HepG2 (cell line): Measurements from ENCODE around the gene HTR1D. TPM values are rescaled to one million over a fixed set of nuclear protein-coding genes. Genes with fewer than 3 reads are reported as not detected.

ENCODE experiments used
- ATAC-seq: fragments of 200-7000 bp; cut with Tn5 transposase; 3 replicates; pipeline ENCODE4 v1.9.1; 2020; ENCODE audit warnings: mild to moderate bottlenecking, moderate library complexity
- BruUV-seq: library from RNA; stranded (reverse); fragments of 400-500 nt; replicated peaks from 2 replicates; lab custom pipeline; 2021; lab: Mats Ljungman, UMichigan
- CTCF ChIA-PET: fragments of 300-600 bp; formaldehyde crosslinking; extraction: SDS; loops from one replicate; lab custom pipeline; 2021; ENCODE audit warnings: low total read pairs, inconsistent platforms, low intra/inter-chr PET ratio; lab: Yijun Ruan, JAX
- POLR2A ChIA-PET: fragments of 350-600 bp; sonication (Branson Sonifier 250); formaldehyde crosslinking; loops from one replicate; lab custom pipeline; 2020; ENCODE audit warnings: antibody characterized with exemption, inconsistent platforms; lab: Yijun Ruan, JAX
- DNase-seq: peaks from one replicate; pipeline ENCODE4 v3.0.0-alpha.2; 2015; ENCODE audit warnings: low spot score
- FAIRE-seq: peaks from 3 replicates; lab custom pipeline; 2011; peaks lifted over from hg19 to GRCh38; lab: Jason Lieb, UNC
- H2AFZ ChIP-seq: one replicate; pipeline ENCODE4 v1.6.1; 2011; ENCODE audit warnings: low read length, inconsistent platforms
- H3K27ac ChIP-seq: fragments of 300-600 bp; 3 replicates; pipeline ENCODE4 v1.8.0; 2011; ENCODE audit warnings: mixed run types, mild to moderate bottlenecking, mixed read lengths, low read length, inconsistent platforms; ENCODE audit not compliant: insufficient read depth; ENCODE audit errors: extremely low read length
- H3K27me3 ChIP-seq, 2 experiments: fragments of 200-600 bp in 1 of 2; 2 replicates in 1 of 2; 3 replicates in 1 of 2; pipeline versions ENCODE4 v1.6.0 to v1.8.0; 2011; ENCODE audit warnings: low read length in 2 of 2, mild to moderate bottlenecking in 2 of 2, moderate library complexity in 2 of 2, inconsistent platforms in 1 of 2; ENCODE audit not compliant: insufficient read depth in 2 of 2, control insufficient read depth in 1 of 2
- H3K36me3 ChIP-seq, 2 experiments: fragments of 200-600 bp in 1 of 2; replicated peaks in 1 of 2; 2 replicates in 1 of 2; 3 replicates in 1 of 2; pipeline versions ENCODE4 v1.5.1 to v1.8.0; 2011; ENCODE audit warnings: low read length in 2 of 2, inconsistent platforms in 1 of 2; ENCODE audit not compliant: insufficient read depth in 2 of 2, control insufficient read depth in 1 of 2
- H3K4me1 ChIP-seq: 2 replicates; pipeline ENCODE4 v1.5.1; 2012; ENCODE audit warnings: low read length, inconsistent platforms; ENCODE audit not compliant: insufficient read depth
- H3K4me2 ChIP-seq: 2 replicates; pipeline ENCODE4 v1.6.0; 2011; ENCODE audit warnings: low read depth, low read length, inconsistent platforms
- H3K4me3 ChIP-seq, 3 experiments: fragments of 200-600 bp in 1 of 3; sonication (generic), shearing (Covaris generic) in 1 of 3; replicated peaks in 1 of 3; 2 replicates each; pipeline ENCODE4 v1.5.1; 2011 to 2016; ENCODE audit warnings: low read length in 3 of 3, inconsistent platforms in 2 of 3, low read depth in 2 of 3, mild to moderate bottlenecking in 2 of 3, control low read depth in 1 of 3, mixed read lengths in 1 of 3; ENCODE audit not compliant: insufficient read depth in 1 of 3
- H3K79me2 ChIP-seq: one replicate; pipeline ENCODE4 v1.6.1; 2011; ENCODE audit warnings: low read length, inconsistent platforms; ENCODE audit not compliant: insufficient read depth
- H3K9ac ChIP-seq: 2 replicates; pipeline ENCODE4 v1.6.0; 2011; ENCODE audit warnings: mild to moderate bottlenecking, low read depth, low read length, inconsistent platforms; ENCODE audit not compliant: insufficient read depth
- H3K9me3 ChIP-seq: 2 replicates; pipeline ENCODE4 v1.5.1; 2012; ENCODE audit warnings: mild to moderate bottlenecking, low read length
- H4K20me1 ChIP-seq: 2 replicates; pipeline ENCODE4 v1.6.0; 2011; ENCODE audit warnings: inconsistent platforms, mild to moderate bottlenecking, low read length, moderate library complexity; ENCODE audit not compliant: insufficient read depth
- CC2D1A ChIP-seq: sonication (generic); formaldehyde crosslinking; IDR thresholded peaks from 2 replicates; pipeline ENCODE4 v1.8.1; 2023; ENCODE audit warnings: mild to moderate bottlenecking, missing genetic modification reagents
- EHMT2 ChIP-seq: fragments of 200-600 bp; sonication (generic); IDR thresholded peaks from 2 replicates; pipeline ENCODE4 v1.7.0; 2017; ENCODE audit warnings: antibody characterized with exemption, low read depth, low read length, borderline replicate concordance
- NFYB ChIP-seq: sonication (generic); formaldehyde crosslinking; IDR thresholded peaks from 2 replicates; pipeline ENCODE4 v1.4.0; 2020; ENCODE audit warnings: missing genetic modification reagents
- NFYC ChIP-seq: IDR thresholded peaks from 2 replicates; pipeline ENCODE4 v1.6.1; 2016; ENCODE audit warnings: missing genetic modification reagents, missing compliant biosample characterization
- ZFP36L1 ChIP-seq: sonication (generic); formaldehyde crosslinking; IDR thresholded peaks from 2 replicates; pipeline ENCODE4 v1.8.0; 2022; ENCODE audit warnings: mild to moderate bottlenecking, missing genetic modification reagents, moderate library complexity
- ZNF282 ChIP-seq: fragments of 450-650 bp; IDR thresholded peaks from 2 replicates; pipeline ENCODE4 v1.6.1; 2018; ENCODE audit not compliant: partially characterized antibody
- WGBS: methylation state at CpG from one replicate; pipeline ENCODE4 v1.1.6; 2017; ENCODE audit warnings: low lambda C conversion rate; 5-methylcytosine and 5-hydroxymethylcytosine counted together
- in situ Hi-C: cut with HindIII; loops from 2 replicates; pipeline ENCODE4 v1.10.0; 2017; ENCODE audit warnings: low pct_unique_long_range_greater_than_20kb; ENCODE audit not compliant: extremely low pct_ligation_motif_present
- intact Hi-C: fragments of 100-400 bp; cut with micrococcal nuclease; formaldehyde crosslinking; loops from one replicate; pipeline ENCODE4 v1.10.0; 2022; ENCODE audit not compliant: unreplicated experiment
- polyA plus RNA-seq, 8 experiments: library from polyadenylated mRNA; depleted of rRNA in 3 of 8; stranded (reverse) in 7 of 8; unstranded in 1 of 8; fragments of >200 nt; fragmentation: Illumina TruSeq in 4 of 8; extraction: Trizol in 4 of 8; gene quantifications; 2 replicates each; pipeline versions ENCODE4 v1.2.1 to v1.2.3, GENCODE V29; 2011 to 2016; ENCODE audit warnings: low read depth in 4 of 8, missing spikeins in 1 of 8, mixed read lengths in 1 of 8; ENCODE audit not compliant: insufficient read depth in 1 of 8
- total RNA-seq, 5 experiments: library from RNA; depleted of rRNA; stranded (reverse); fragments of >200 nt; fragmentation: Illumina TruSeq; extraction: Trizol; gene quantifications; 2 replicates each; pipeline ENCODE4 v1.2.3, GENCODE V29; 2016; ENCODE audit warnings: low read depth in 1 of 5
- TF ChIP-seq, protein P1 (sequence below), 2 experiments: sonication (generic) in 1 of 2; formaldehyde crosslinking in 1 of 2; IDR thresholded peaks; 2 replicates each; pipeline versions ENCODE4 v1.5.1 to v1.6.1; 2011 to 2020; ENCODE audit warnings: borderline replicate concordance in 1 of 2, low read depth in 1 of 2, low read length in 1 of 2, mild to moderate bottlenecking in 1 of 2, missing genetic modification reagents in 1 of 2, moderate library complexity in 1 of 2
- TF ChIP-seq, protein P2 (sequence below): sonication (generic); formaldehyde crosslinking; IDR thresholded peaks from 2 replicates; pipeline ENCODE4 v1.4.0; 2020; ENCODE audit warnings: missing genetic modification reagents

HTR1D gene
- total and polyA plus RNA-seq, 2 of the 13 experiments (the other 11 are each of a cell fraction or from before 2014, with no cell fraction given): 0.04 to 0.07 TPM

DNA sequence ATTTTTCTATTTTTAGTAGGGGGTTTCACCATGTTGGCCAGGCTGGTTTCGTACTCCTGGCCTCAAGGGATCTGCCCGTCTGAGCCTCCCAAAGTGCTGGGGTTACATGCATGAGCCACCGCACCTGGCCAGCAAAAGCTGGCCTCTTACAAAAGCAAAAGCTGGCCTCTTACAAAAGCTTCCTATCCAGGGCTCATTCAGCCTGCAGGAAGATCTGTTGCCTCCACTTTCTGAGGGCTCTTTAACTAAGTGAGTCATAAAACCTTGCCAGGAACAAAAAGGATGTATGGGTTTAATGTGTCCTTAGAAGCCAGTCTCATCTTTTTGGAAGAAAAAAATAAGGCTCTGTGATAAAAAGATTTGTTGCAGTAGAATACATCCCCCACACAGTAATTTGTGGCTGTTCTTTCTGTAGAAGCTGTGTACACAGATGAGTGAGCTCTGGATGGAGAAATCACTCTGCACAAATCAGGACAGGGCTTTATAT, 15.0 kb downstream of the HTR1D start:
- FAIRE-seq: no peak
- H3K4me2 ChIP-seq: no peak overlapping the region
- H3K4me1 ChIP-seq: 0 out of 2 replicates have a peak, but pooled peaks cover under 1% of the 10 kb centered on the region
- no peaks in the 10 kb centered on the region for H3K9me3 ChIP-seq
- CTCF ChIA-PET: no interaction called here
- DNase-seq: no peak
- in situ Hi-C loops: no loop called here
- 74% methylated on average over 3 of the region's 3 CpGs for WGBS
- no peaks in the 10 kb centered on the region for H4K20me1 ChIP-seq
- no TSS peak for BruUV-seq
- TF ChIP-seq ZNF282: no peak
- TF ChIP-seq ZFP36L1 (CRISPR knock-in tag): no peak
- TF ChIP-seq, all 625 proteins: peak for 0
- Histone ChIP-seq H3K79me2 (no peaks in the 10 kb centered on the region), H3K9ac (no peak overlapping the region), H3K27me3 (peaks cover 0 to 1% of the 10 kb centered on the region in 2 experiments; a peak in 2 of 5 replicates), H2AFZ (no peak overlapping the region), H3K27ac (no peak overlapping the region), H3K4me3 (no peak overlapping the region), H3K36me3 (no peaks in the 10 kb centered on the region)
- intact Hi-C loops: no loop called here
- POLR2A ChIA-PET: no interaction called here
- ATAC-seq: no peak

GRCh38 chr1:23200883-23201282, 16.4 kb downstream of the HTR1D start:
- BruUV-seq: no TSS peak
- no peaks in the 10 kb centered on the region for H3K36me3 ChIP-seq
- intact Hi-C loops (no loop called here), in situ Hi-C loops (no loop called here)
- H3K9me3 ChIP-seq: no peaks in the 10 kb centered on the region
- H2AFZ ChIP-seq: no peak overlapping the region
- no peaks in the 10 kb centered on the region for H3K4me1 ChIP-seq
- CTCF ChIA-PET: no interaction called here
- FAIRE-seq: no peak
- DNase-seq: no peak
- H3K27me3 ChIP-seq: no peaks in the 10 kb centered on the region; a peak in 1 of 5 replicates
- peak; percentile 33; the same call in 1 of the 2 replicates for TF ChIP-seq NFYB (CRISPR knock-in tag)
- TF ChIP-seq, protein P1, sequence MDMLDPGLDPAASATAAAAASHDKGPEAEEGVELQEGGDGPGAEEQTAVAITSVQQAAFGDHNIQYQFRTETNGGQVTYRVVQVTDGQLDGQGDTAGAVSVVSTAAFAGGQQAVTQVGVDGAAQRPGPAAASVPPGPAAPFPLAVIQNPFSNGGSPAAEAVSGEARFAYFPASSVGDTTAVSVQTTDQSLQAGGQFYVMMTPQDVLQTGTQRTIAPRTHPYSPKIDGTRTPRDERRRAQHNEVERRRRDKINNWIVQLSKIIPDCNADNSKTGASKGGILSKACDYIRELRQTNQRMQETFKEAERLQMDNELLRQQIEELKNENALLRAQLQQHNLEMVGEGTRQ (IDR thresholded peaks at IDR 0.05; ENCODE audit: low read depth, low read length): no peak
- TF ChIP-seq, protein P1 (CRISPR knock-in tag; IDR thresholded peaks at IDR 0.05; ENCODE audit: borderline replicate concordance): peak; percentile 34; the same call in 1 of the 2 replicates
- TF ChIP-seq NFYC (CRISPR knock-in tag): 0 out of 2 replicates have a peak, but pooled peaks have one; percentile 26
- TF ChIP-seq, protein P2, sequence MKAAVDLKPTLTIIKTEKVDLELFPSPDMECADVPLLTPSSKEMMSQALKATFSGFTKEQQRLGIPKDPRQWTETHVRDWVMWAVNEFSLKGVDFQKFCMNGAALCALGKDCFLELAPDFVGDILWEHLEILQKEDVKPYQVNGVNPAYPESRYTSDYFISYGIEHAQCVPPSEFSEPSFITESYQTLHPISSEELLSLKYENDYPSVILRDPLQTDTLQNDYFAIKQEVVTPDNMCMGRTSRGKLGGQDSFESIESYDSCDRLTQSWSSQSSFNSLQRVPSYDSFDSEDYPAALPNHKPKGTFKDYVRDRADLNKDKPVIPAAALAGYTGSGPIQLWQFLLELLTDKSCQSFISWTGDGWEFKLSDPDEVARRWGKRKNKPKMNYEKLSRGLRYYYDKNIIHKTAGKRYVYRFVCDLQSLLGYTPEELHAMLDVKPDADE (CRISPR knock-in tag): no peak
- no peak for TF ChIP-seq EHMT2
- TF ChIP-seq CC2D1A: no peak
- TF ChIP-seq, all 625 proteins: peak for 3
- no peak overlapping the region for H3K9ac ChIP-seq
- no peaks in the 10 kb centered on the region for H3K79me2 ChIP-seq
- no peaks in the 10 kb centered on the region for H4K20me1 ChIP-seq
- no peak overlapping the region for H3K27ac ChIP-seq
- WGBS: 71% methylated on average over 1 of the region's 1 CpG
- POLR2A ChIA-PET: no interaction called here
- no peak for ATAC-seq
- no peak overlapping the region for H3K4me2 ChIP-seq
- no peak overlapping the region for H3K4me3 ChIP-seq
